ENCODE measurements around the gene ESR2. TPM values are rescaled to one million over a fixed set of nuclear protein-coding genes. Genes with fewer than 3 reads are reported as not detected.

ESR2 gene
- total RNA-seq (2021; fragmentation: NEBNext Ultra II Directional; extraction: Animal tissue kit (Norgen Biotek cat#: 25700)), result not detected
- long read RNA-seq, result 0 reads

DNA sequence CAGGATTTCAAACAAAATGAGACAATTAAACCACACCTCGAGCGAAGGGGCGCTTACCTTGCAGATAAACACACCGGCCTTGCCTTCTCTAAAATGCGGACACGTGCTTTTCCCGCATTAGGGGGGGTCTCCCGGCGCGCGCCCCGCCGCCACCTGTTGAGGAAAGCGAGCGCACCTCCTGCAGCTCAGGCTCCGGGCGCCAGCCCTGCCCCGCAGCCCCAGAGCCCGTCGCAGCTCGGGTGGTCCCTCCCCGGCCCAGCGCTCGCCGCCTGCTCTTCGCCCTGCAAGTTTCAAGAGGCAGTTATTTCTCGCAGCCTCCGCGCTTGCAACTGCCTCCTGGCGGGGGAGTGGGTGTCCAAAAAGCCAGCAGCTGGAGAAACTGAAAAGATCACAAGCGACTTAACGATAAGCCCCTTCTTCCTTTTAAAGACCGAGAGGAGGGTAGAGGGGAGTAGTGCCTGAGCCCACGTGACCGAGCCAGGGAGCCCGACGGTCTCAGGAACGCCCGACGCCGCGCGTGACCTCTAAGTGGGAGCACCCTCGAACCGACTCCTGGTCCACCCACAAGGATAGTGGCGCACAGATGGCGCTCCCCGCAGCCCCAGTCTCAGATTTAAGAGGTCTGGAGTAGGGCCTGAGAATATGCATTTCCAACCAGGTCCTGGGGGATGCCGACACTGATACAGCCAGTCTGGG is at the start of gene ESR2:
Gene ESR2 (minus strand): TSS at position 396 of the 696 bp plus-strand sequence. CDS start 11,386 bp downstream, outside the sequence.
- DNase-seq, result no peak
- Mint-ChIP-seq H3K4me1 (ENCODE audit: low read depth) (peaks cover 11% of the 10 kb centered on the region), H3K27ac (no peak within 1 kb of the TSS), H3K27me3 (ENCODE audit: insufficient read depth) (peaks cover 9% of the 10 kb centered on the region), H3K36me3 (ENCODE audit: low read depth) (no peaks in the 10 kb centered on the region), H3K4me3 (peak within 1 kb of the TSS; percentile 67), H3K9me3 (no peaks in the 10 kb centered on the region)
- TF ChIP-seq, protein P1, sequence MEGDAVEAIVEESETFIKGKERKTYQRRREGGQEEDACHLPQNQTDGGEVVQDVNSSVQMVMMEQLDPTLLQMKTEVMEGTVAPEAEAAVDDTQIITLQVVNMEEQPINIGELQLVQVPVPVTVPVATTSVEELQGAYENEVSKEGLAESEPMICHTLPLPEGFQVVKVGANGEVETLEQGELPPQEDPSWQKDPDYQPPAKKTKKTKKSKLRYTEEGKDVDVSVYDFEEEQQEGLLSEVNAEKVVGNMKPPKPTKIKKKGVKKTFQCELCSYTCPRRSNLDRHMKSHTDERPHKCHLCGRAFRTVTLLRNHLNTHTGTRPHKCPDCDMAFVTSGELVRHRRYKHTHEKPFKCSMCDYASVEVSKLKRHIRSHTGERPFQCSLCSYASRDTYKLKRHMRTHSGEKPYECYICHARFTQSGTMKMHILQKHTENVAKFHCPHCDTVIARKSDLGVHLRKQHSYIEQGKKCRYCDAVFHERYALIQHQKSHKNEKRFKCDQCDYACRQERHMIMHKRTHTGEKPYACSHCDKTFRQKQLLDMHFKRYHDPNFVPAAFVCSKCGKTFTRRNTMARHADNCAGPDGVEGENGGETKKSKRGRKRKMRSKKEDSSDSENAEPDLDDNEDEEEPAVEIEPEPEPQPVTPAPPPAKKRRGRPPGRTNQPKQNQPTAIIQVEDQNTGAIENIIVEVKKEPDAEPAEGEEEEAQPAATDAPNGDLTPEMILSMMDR (IDR thresholded peaks at IDR 0.05), result no peak

DNA sequence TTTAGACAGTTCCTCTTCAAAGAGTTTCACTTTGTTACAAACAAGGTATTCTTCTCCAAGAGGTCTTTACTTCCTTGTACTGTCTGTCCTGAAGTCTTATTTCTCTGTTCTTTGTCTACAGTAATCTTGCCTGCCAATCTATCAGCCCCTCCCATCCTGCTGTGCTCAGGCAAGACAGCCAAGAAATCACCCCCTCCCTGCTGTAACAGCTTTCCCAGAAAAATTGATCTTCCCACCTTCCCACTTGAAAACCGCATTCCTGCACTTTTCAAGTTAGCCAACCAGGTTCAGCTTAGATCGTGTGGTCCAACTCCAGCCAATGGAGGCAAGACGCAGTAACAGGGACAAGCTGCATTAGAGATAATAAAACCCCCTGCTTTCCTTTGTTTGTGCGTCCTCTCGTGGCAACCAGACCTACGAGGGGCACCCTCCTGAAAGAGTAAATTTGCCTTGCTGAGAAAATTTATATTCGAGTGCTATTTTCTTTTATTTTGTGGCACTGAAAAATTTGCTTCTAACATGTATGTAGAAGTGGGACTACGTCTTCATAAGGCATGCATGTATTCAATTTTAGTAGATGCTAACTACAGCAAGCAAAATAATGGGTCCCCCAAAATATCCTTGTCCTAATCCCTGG is 46.5 kb upstream of the ESR2 start:
- Mint-ChIP-seq H3K27ac (no peak overlapping the region), H3K27me3 (ENCODE audit: insufficient read depth) (no peaks in the 10 kb centered on the region), H3K9me3 (peaks cover 9% of the 10 kb centered on the region), H3K4me3 (no peak overlapping the region), H3K4me1 (ENCODE audit: low read depth) (peaks cover 32% of the 10 kb centered on the region), H3K36me3 (ENCODE audit: low read depth) (peaks cover 10% of the 10 kb centered on the region)
- no peak for DNase-seq
- TF ChIP-seq, protein P1 (IDR thresholded peaks at IDR 0.05), result no peak

DNA sequence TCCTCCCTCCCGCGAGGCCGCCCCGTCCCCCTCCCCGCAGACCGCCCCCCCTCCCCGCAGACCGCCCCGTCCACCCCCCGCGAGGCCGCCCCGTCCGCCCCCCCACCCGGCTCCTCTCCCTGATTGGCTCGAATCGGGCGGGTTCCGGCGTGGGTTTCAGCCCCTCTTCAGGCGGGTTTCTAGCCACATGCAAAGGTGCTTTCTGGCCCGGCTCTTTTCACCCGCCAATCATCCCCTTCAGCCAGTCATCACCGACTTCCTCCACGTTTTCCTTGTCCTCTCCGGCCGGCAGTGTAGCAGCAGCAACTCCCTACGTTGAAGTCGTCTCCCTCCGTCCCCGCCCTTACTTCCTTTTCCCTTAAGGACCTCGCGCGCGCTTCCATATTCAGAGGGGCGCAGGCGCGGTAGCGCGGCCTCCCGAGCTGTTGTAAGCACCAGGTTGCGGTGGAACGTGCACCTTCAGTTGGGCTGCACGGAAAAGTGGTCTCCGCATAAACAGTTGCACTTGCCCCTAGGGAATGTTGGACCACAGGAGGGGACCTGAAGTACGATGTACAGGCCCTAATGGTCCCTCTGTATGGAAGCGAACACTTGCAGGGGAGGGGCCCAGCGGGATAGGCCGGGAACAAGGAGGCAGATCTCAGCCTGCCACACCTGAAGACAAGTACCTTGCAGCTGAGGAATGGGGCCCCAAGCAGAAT is 44.6 kb upstream of the ESR2 start:
- TF ChIP-seq, protein P1 (IDR thresholded peaks at IDR 0.05), result no peak
- H3K36me3 Mint-ChIP-seq (ENCODE audit: low read depth), result peaks cover 10% of the 10 kb centered on the region
- peak; percentile 98 for DNase-seq
- H3K4me3 Mint-ChIP-seq, result peak overlapping the region; percentile 95
- peaks cover 9% of the 10 kb centered on the region for H3K9me3 Mint-ChIP-seq
- H3K27ac Mint-ChIP-seq, result peak overlapping the region; percentile 90
- peaks cover 24% of the 10 kb centered on the region for H3K4me1 Mint-ChIP-seq (ENCODE audit: low read depth)
- H3K27me3 Mint-ChIP-seq (ENCODE audit: insufficient read depth), result no peaks in the 10 kb centered on the region

DNA sequence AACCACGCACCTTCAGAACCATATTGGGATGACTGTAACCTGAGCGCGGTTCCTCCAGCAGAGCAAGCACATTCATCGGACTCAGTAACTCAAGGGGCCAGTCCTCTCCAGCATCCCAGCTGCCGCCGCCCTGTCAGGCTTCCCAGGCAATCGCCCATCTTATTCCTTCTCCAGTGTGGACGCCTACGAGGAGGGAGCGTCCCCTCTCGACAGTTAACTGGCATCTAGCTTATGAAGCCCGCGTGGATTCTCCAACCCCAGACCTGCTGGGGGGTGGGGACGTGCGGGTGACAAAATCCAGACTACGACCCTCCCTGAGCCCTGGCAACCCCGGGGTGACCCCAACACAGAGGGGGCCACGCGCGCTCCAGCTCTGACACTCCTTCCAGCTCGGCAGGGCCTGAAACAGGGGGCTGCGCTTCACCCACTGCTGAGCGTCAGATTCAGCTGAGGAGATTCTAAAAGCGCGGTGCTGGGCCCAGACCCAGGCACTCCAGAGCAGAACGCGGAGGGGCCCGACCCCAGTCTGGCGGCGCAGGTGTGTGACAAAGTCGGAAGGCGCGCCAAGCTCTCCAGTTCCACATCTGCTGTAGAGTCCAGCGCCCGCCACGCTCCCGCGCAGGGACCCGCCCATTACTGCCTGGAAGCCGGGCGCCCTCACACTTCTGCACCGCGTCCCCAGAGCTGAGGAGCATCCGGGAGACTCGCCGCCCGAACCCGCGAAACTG is 43.9 kb upstream of the ESR2 start:
- TF ChIP-seq, protein P1 (IDR thresholded peaks at IDR 0.05), result no peak

DNA sequence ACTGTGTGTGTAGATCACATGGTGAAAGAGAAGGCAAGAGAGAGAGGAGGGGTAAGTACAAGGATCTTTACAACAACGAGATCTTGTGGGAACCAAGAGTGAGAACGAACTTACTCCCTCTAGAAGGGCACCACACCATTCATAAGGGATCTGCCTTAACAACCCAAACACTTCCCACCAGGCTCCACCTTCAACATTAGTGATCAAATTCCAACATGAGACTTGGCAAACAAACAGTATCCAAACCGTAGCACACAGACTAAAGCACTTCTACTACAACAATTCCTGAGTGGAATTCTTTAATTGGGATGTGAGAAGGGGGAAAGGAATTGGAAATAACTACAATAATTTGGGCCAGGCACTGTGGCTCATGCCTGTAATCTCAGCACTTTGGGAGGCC is 35.0 kb upstream of the ESR2 start:
- no peaks in the 10 kb centered on the region for H3K36me3 Mint-ChIP-seq (ENCODE audit: low read depth)
- H3K4me1 Mint-ChIP-seq (ENCODE audit: low read depth), result peaks cover 13% of the 10 kb centered on the region
- DNase-seq, result no peak
- H3K27me3 Mint-ChIP-seq (ENCODE audit: insufficient read depth), result no peaks in the 10 kb centered on the region
- H3K4me3 Mint-ChIP-seq, result no peak overlapping the region
- no peak overlapping the region for H3K27ac Mint-ChIP-seq
- H3K9me3 Mint-ChIP-seq, result no peaks in the 10 kb centered on the region
- TF ChIP-seq, protein P1 (IDR thresholded peaks at IDR 0.05), result no peak

More for the DNA sequence above, 43.9 kb upstream of the ESR2 start:
- Mint-ChIP-seq H3K4me1 (ENCODE audit: low read depth) (peaks cover 23% of the 10 kb centered on the region), H3K36me3 (ENCODE audit: low read depth) (peaks cover 10% of the 10 kb centered on the region), H3K27me3 (ENCODE audit: insufficient read depth) (no peaks in the 10 kb centered on the region), H3K27ac (peak overlapping the region; percentile 90), H3K4me3 (peak overlapping the region; percentile 95), H3K9me3 (peaks cover 9% of the 10 kb centered on the region)
- peak; percentile 37 for DNase-seq
